ENCODE results near the gene GBP1. TPM values are rescaled to one million over a fixed set of nuclear protein-coding genes. Genes with fewer than 3 reads are reported as not detected.

Gene GBP1
- total and polyA plus RNA-seq, 5 experiments from 2014 or later, result 41.1 to 60.5 (median 44.7) TPM

Other genes starting within 250 kb of the GBP1 start
- gene GTF2B, start 173.6 kb downstream of the GBP1 start, total RNA-seq, result 10 to 100 TPM; 44.3 to 47.3 TPM
- gene GTF2B, start 173.6 kb downstream of the GBP1 start, polyA plus RNA-seq, result 10 to 100 TPM; 43.1 to 56.8 (median 45.1) TPM
- 10 to 100 TPM; 26.6 to 28.2 TPM for gene KYAT3, start 72.6 kb downstream of the GBP1 start, total RNA-seq
- 10 to 100 TPM; 20.6 to 25.2 (median 22.8) TPM for gene KYAT3, start 72.6 kb downstream of the GBP1 start, polyA plus RNA-seq
- gene RBMXL1, start 72.6 kb downstream of the GBP1 start, total RNA-seq, result 10 to 100 TPM; 20.3 to 21.6 TPM
- 10 to 100 TPM in 2 of 3 donors, 1 to 10 TPM in 1; 9.5 to 10.8 (median 10.2) TPM for gene RBMXL1, start 72.6 kb downstream of the GBP1 start, polyA plus RNA-seq
- gene GBP3, start 42.3 kb downstream of the GBP1 start, total RNA-seq, result 10 to 100 TPM; 31.6 to 39.4 TPM
- gene GBP3, start 42.3 kb downstream of the GBP1 start, polyA plus RNA-seq, result 10 to 100 TPM in 1 of 3 donors, 1 to 10 TPM in 2; 7.7 to 10.4 (median 9.4) TPM
- gene GBP2, start 60.9 kb upstream of the GBP1 start, total RNA-seq, result 100 to 1,000 TPM; 151 to 164 TPM
- 10 to 100 TPM; 86.0 to 98.3 (median 90.2) TPM for gene GBP2, start 60.9 kb upstream of the GBP1 start, polyA plus RNA-seq
- gene GBP7, start 110.8 kb upstream of the GBP1 start, total RNA-seq, result under 1 TPM in 1 of 2 experiments, not detected in 1; 0.14 TPM
- not detected for gene GBP7, start 110.8 kb upstream of the GBP1 start, polyA plus RNA-seq
- gene GBP4, start 133.7 kb upstream of the GBP1 start, total RNA-seq, result 10 to 100 TPM; 23.1 to 27.2 TPM
- 10 to 100 TPM; 32.3 to 37.5 (median 32.4) TPM for gene GBP4, start 133.7 kb upstream of the GBP1 start, polyA plus RNA-seq
- 10 to 100 TPM; 19.9 to 22.2 TPM for gene GBP5, start 207.7 kb upstream of the GBP1 start, total RNA-seq
- 10 to 100 TPM; 24.6 to 51.9 (median 48.7) TPM for gene GBP5, start 207.7 kb upstream of the GBP1 start, polyA plus RNA-seq

Measured in naive thymus-derived CD8-positive, alpha-beta T cell (primary cell).